Naive thymus-derived CD4-positive, alpha-beta T cell (primary cell): ENCODE results near the gene PCDHGB5. TPM values are rescaled to one million over a fixed set of nuclear protein-coding genes. Genes with fewer than 3 reads are reported as not detected.
"Not testable (repeated sequence)": the region's sequence is repeated elsewhere in the genome, so short reads cannot be mapped to it uniquely, and the experiment has no call there.

Experiments
- ATAC-seq: fragments of 150-1000 bp; cut with Tn5 transposase; 2 replicates; pipeline ENCODE4 v1.10.0; 2021; ENCODE audit warnings: mild to moderate bottlenecking, moderate library complexity
- CTCF ChIA-PET: fragments of 350-600 bp; sonication (Branson Sonifier 250); formaldehyde crosslinking; loops from one replicate; lab custom pipeline; 2021; ENCODE audit warnings: antibody characterized with exemption; lab: Charles Lee
- POLR2A ChIA-PET: fragments of 350-600 bp; sonication (Branson Sonifier 250); formaldehyde crosslinking; loops from one replicate; lab custom pipeline; 2021; ENCODE audit warnings: antibody characterized with exemption, inconsistent platforms; lab: Charles Lee
- DNase-seq, 9 donors: peaks; one replicate each; pipeline versions ENCODE4 v3.0.0 to v3.0.0-alpha.2; 2020 to 2022; ENCODE audit warnings: mixed read lengths in 1 of 9
- H3K27ac ChIP-seq: one replicate; pipeline ENCODE4 v1.7.0; 2013; ENCODE audit warnings: mild to moderate bottlenecking, low read depth, low read length, moderate library complexity
- H3K27me3 ChIP-seq, 2 donors: one replicate each; pipeline ENCODE4 v1.7.0; 2013; ENCODE audit warnings: low read length in 2 of 2, mild to moderate bottlenecking in 2 of 2, moderate library complexity in 2 of 2; ENCODE audit not compliant: control insufficient read depth in 2 of 2, insufficient read depth in 2 of 2
- H3K36me3 ChIP-seq, 3 experiments: 1 replicate in 2 of 3; 2 replicates in 1 of 3; pipeline ENCODE4 v1.7.0; 2013; ENCODE audit warnings: low read length in 3 of 3, mild to moderate bottlenecking in 3 of 3, moderate library complexity in 1 of 3; ENCODE audit not compliant: insufficient read depth in 3 of 3, control insufficient read depth in 2 of 3
- H3K4me1 ChIP-seq, 2 donors: one replicate each; pipeline ENCODE4 v1.7.0; 2013; ENCODE audit warnings: low read length in 2 of 2, mild to moderate bottlenecking in 2 of 2, moderate library complexity in 1 of 2; ENCODE audit not compliant: control insufficient read depth in 2 of 2, insufficient read depth in 2 of 2
- H3K4me3 ChIP-seq: 2 replicates; pipeline ENCODE4 v1.7.0; 2013; ENCODE audit warnings: mild to moderate bottlenecking, low read length
- H3K9me3 ChIP-seq, 3 experiments: 1 replicate in 2 of 3; 2 replicates in 1 of 3; pipeline ENCODE4 v1.7.0; 2013; ENCODE audit warnings: low read length in 3 of 3; ENCODE audit not compliant: control insufficient read depth in 2 of 3
- H3K27ac Mint-ChIP-seq, 9 donors: one replicate each; pipeline ENCODE4 v1.8.0; 2020 to 2022; ENCODE audit warnings: mixed read lengths in 9 of 9, mild to moderate bottlenecking in 8 of 9, moderate library complexity in 5 of 9, inconsistent platforms in 2 of 9
- H3K27me3 Mint-ChIP-seq, 5 donors: one replicate each; pipeline ENCODE4 v1.8.0; 2021 to 2022; ENCODE audit warnings: mixed read lengths in 5 of 5, mild to moderate bottlenecking in 1 of 5
- H3K36me3 Mint-ChIP-seq, 5 donors: one replicate each; pipeline ENCODE4 v1.8.0; 2020 to 2022; ENCODE audit warnings: mixed read lengths in 5 of 5, mild to moderate bottlenecking in 3 of 5, inconsistent platforms in 1 of 5
- H3K4me1 Mint-ChIP-seq, 7 donors: one replicate each; pipeline ENCODE4 v1.8.0; 2020 to 2022; ENCODE audit warnings: mixed read lengths in 7 of 7, mild to moderate bottlenecking in 3 of 7, inconsistent platforms in 1 of 7
- H3K4me3 Mint-ChIP-seq, 10 donors: one replicate each; pipeline ENCODE4 v1.8.0; 2020 to 2022; ENCODE audit warnings: mild to moderate bottlenecking in 10 of 10, mixed read lengths in 10 of 10, moderate library complexity in 6 of 10, inconsistent platforms in 2 of 10
- H3K9me3 Mint-ChIP-seq, 11 donors: one replicate each; pipeline ENCODE4 v1.8.0; 2020 to 2022; ENCODE audit warnings: mixed read lengths in 11 of 11, mild to moderate bottlenecking in 4 of 11, inconsistent platforms in 1 of 11, moderate library complexity in 1 of 11
- intact Hi-C, 2 donors: fragments of 100-400 bp; cut with micrococcal nuclease; formaldehyde crosslinking; loops; one replicate each; pipeline ENCODE4 v1.15.1; 2023
- polyA plus RNA-seq, 2 donors: library from polyadenylated mRNA; unstranded; fragments of 300-500 nt; fragmentation: Illumina TruSeq; gene quantifications; one replicate each; pipeline ENCODE4 v1.2.3, GENCODE V29; 2021
- total RNA-seq, 6 experiments: library from RNA in 5 of 6; stranded (reverse) in 5 of 6; gene quantifications; 1 replicate in 5 of 6; 2 replicates in 1 of 6; pipeline ENCODE4 v1.2.3 and lab custom pipeline; 2021 to 2026

PCDHGB5 gene
- total and polyA plus RNA-seq, 7 experiments from 2014 or later = 0.09 to 0.49 (median 0.42) TPM

DNA sequence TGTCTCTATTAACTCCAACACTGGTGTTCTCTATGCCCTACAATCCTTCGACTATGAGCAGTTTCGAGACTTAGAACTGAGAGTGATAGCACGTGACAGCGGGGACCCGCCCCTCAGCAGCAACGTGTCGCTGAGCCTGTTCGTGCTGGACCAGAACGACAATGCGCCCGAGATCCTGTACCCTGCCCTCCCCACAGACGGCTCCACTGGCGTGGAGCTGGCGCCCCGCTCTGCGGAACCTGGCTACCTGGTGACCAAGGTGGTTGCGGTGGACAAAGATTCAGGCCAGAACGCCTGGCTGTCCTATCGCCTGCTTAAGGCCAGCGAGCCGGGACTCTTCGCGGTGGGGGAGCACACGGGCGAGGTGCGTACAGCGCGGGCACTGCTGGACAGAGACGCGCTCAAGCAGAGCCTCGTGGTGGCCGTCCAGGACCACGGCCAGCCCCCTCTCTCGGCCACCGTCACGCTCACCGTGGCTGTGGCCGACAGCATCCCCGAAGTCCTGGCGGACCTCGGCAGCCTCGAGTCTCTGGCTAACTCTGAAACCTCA, 25.1 kb downstream of the PCDHGB5 start:
- no peak overlapping the region for H3K27ac ChIP-seq
- ChIA-PET CTCF (no interaction called here), POLR2A (interaction anchor here (0.5 kb wide), 1 partner anchor 55 kb away, joined by 4 read pairs; no protein-coding TSS in a partner anchor)
- H3K9me3 ChIP-seq = peaks cover 0 to 58% (median 18%) of the 10 kb centered on the region in 3 experiments
- peaks cover 0 to 4% (median 0%) of the 10 kb centered on the region in 3 experiments for H3K36me3 ChIP-seq
- DNase-seq (no peak), ATAC-seq (no peak)
- H3K36me3 Mint-ChIP-seq = peaks cover 3 to 52% (median 9%) of the 10 kb centered on the region in 5 donors
- H3K4me1 ChIP-seq = no peaks in the 10 kb centered on the region
- H3K27me3 Mint-ChIP-seq = peaks cover 57 to 85% (median 76%) of the 10 kb centered on the region in 5 donors
- intact Hi-C loops = loop anchor here in 1 of 2 donors (5.0 kb wide), 1 partner anchor 54 kb away; the partner anchor contains the start of gene PCDHGC3
- peak overlapping the region in 2 of 10 donors; percentile 19 to 35 for H3K4me3 Mint-ChIP-seq
- H3K27me3 ChIP-seq = peaks cover 0 to 28% of the 10 kb centered on the region in 2 donors
- no peak overlapping the region for H3K4me3 ChIP-seq
- peaks cover 0 to 16% (median 7%) of the 10 kb centered on the region in 7 donors for H3K4me1 Mint-ChIP-seq
- H3K27ac Mint-ChIP-seq = peak overlapping the region in 1 of 9 donors; percentile 51
- peaks cover 10 to 94% (median 60%) of the 10 kb centered on the region in 11 donors for H3K9me3 Mint-ChIP-seq

DNA sequence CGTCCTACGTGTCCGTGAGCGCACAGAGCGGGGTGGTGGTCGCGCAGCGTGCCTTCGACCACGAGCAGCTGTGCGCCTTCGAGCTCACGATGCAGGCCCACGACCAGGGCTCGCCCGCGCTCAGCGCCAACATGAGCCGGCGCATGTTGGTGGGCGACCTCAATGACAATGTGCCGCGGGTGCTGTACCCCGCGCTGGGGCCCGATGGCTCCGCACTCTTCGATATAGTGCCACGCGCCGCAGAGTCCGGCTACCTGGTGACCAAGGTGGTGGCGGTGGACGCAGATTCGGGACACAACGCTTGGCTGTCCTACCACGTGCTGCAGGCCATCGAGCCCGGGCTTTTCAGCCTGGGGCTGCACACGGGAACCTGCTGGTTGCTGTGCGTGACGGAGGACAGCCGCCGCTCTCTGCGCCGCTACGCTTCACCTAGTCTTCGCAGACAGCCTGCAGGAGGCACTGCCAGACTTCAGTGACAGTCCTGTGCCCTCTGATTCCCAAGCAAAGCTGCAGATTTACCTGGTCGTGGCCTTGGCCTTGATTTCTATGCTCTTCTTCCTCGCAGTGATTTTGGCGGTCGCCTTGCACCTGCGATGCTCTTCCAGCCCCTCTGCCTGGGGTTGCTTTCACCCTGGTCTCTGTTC, 30.2 kb downstream of the PCDHGB5 start:
- H3K36me3 Mint-ChIP-seq = peaks cover 6 to 41% (median 17%) of the 10 kb centered on the region in 5 donors
- CTCF ChIA-PET = no interaction called here
- peaks cover 4 to 89% (median 53%) of the 10 kb centered on the region in 11 donors for H3K9me3 Mint-ChIP-seq
- H3K9me3 ChIP-seq = peaks cover 0 to 42% (median 5%) of the 10 kb centered on the region in 3 experiments
- POLR2A ChIA-PET = interaction anchor here (0.6 kb wide), 1 partner anchor 10 kb away, joined by 3 read pairs; no protein-coding TSS in a partner anchor
- peak overlapping the region in 1 of 10 donors; percentile 25 for H3K4me3 Mint-ChIP-seq
- no peak overlapping the region for H3K27ac ChIP-seq
- DNase-seq (no peak), ATAC-seq (no peak)
- peaks cover 38 to 73% (median 69%) of the 10 kb centered on the region in 5 donors for H3K27me3 Mint-ChIP-seq
- no peaks in the 10 kb centered on the region for H3K4me1 ChIP-seq
- intact Hi-C loops = no loop called here
- H3K36me3 ChIP-seq = no peaks in the 10 kb centered on the region
- no peak overlapping the region for H3K27ac Mint-ChIP-seq
- H3K4me3 ChIP-seq = no peak overlapping the region
- H3K4me1 Mint-ChIP-seq = peaks cover 6 to 10% (median 9%) of the 10 kb centered on the region in 7 donors
- peaks cover 7 to 13% of the 10 kb centered on the region in 2 donors for H3K27me3 ChIP-seq

DNA sequence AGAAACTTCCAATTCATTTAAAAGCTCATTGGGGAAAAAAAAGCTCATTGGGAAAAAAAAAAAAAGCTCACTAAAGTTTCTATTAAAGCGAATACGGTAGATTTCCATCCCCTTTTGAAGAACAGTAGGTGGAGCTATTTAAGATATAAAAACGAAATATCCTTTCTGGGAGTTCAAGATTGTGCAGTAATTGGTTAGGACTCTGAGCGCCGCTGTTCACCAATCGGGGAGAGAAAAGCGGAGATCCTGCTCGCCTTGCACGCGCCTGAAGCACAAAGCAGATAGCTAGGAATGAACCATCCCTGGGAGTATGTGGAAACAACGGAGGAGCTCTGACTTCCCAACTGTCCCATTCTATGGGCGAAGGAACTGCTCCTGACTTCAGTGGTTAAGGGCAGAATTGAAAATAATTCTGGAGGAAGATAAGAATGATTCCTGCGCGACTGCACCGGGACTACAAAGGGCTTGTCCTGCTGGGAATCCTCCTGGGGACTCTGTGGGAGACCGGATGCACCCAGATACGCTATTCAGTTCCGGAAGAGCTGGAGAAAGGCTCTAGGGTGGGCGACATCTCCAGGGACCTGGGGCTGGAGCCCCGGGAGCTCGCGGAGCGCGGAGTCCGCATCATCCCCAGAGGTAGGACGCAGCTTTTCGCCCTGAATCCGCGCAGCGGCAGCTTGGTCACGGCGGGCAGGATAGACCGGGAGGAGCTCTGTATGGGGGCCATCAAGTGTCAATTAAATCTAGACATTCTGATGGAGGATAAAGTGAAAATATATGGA, 32.8 kb downstream of the PCDHGB5 start, which contains the start of gene PCDHGA12:
TSS of gene PCDHGA12 (plus strand) at position 176 of the 782 bp plus-strand sequence. CDS start at position 429, 253 bp downstream.
- intact Hi-C loops = no loop called here
- H3K27ac Mint-ChIP-seq = peak within 1 kb of the TSS in 7 of 9 donors; percentile 17 to 83 (median 58)
- H3K4me1 ChIP-seq = no peaks in the 10 kb centered on the region
- peak within 1 kb of the TSS; percentile 12 to 86 (median 78) for H3K4me3 Mint-ChIP-seq
- H3K9me3 ChIP-seq = peaks cover 0 to 35% (median 5%) of the 10 kb centered on the region in 3 experiments
- peaks cover 7 to 12% (median 9%) of the 10 kb centered on the region in 7 donors for H3K4me1 Mint-ChIP-seq
- DNase-seq (no peak), ATAC-seq (peak; percentile 64)
- ChIA-PET POLR2A (interaction anchor here (1.2 kb wide), 1 partner anchor 111 kb away, joined by 4 read pairs; no protein-coding TSS in a partner anchor), CTCF (interaction anchor here (0.6 kb wide), 1 partner anchor 18 kb away, joined by 4 read pairs; the partner anchor contains the start of gene PCDHGA10)
- H3K4me3 ChIP-seq = peak within 1 kb of the TSS; percentile 27
- H3K9me3 Mint-ChIP-seq = peaks cover 4 to 86% (median 49%) of the 10 kb centered on the region in 11 donors
- H3K27me3 ChIP-seq = peaks cover 7 to 16% of the 10 kb centered on the region in 2 donors
- H3K27ac ChIP-seq = no peak within 1 kb of the TSS
- no peaks in the 10 kb centered on the region for H3K36me3 ChIP-seq
- H3K36me3 Mint-ChIP-seq = peaks cover 6 to 42% (median 20%) of the 10 kb centered on the region in 5 donors
- H3K27me3 Mint-ChIP-seq = peaks cover 31 to 81% (median 71%) of the 10 kb centered on the region in 5 donors

DNA sequence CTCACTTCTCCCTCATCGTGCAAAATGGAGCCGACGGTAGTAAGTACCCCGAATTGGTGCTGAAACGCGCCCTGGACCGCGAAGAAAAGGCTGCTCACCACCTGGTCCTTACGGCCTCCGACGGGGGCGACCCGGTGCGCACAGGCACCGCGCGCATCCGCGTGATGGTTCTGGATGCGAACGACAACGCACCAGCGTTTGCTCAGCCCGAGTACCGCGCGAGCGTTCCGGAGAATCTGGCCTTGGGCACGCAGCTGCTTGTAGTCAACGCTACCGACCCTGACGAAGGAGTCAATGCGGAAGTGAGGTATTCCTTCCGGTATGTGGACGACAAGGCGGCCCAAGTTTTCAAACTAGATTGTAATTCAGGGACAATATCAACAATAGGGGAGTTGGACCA, 33.5 kb downstream of the PCDHGB5 start:
- POLR2A ChIA-PET = no interaction called here

DNA sequence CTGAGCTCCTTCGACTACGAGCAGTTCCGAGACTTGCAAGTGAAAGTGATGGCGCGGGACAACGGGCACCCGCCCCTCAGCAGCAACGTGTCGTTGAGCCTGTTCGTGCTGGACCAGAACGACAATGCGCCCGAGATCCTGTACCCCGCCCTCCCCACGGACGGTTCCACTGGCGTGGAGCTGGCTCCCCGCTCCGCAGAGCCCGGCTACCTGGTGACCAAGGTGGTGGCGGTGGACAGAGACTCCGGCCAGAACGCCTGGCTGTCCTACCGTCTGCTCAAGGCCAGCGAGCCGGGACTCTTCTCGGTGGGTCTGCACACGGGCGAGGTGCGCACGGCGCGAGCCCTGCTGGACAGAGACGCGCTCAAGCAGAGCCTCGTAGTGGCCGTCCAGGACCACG, 34.6 kb downstream of the PCDHGB5 start:
- POLR2A ChIA-PET, H3K36me3 ChIP-seq, CTCF ChIA-PET, H3K27ac ChIP-seq, ATAC-seq, H3K4me1 ChIP-seq, H3K4me3 ChIP-seq, DNase-seq, intact Hi-C loops: not testable (repeated sequence)
- peaks cover 28 to 73% (median 72%) of the 10 kb centered on the region in 5 donors for H3K27me3 Mint-ChIP-seq
- H3K4me3 Mint-ChIP-seq = peak overlapping the region in 5 of 10 donors; percentile 29 to 82 (median 73)
- H3K9me3 Mint-ChIP-seq = peaks cover 4 to 68% (median 43%) of the 10 kb centered on the region in 11 donors
- peaks cover 7 to 18% of the 10 kb centered on the region in 2 donors for H3K27me3 ChIP-seq
- H3K36me3 Mint-ChIP-seq = peaks cover 6 to 33% (median 20%) of the 10 kb centered on the region in 5 donors
- peaks cover 7 to 12% (median 9%) of the 10 kb centered on the region in 7 donors for H3K4me1 Mint-ChIP-seq
- H3K9me3 ChIP-seq = peaks cover 0 to 35% (median 5%) of the 10 kb centered on the region in 3 experiments
- H3K27ac Mint-ChIP-seq = peak overlapping the region in 2 of 9 donors; percentile 21 to 25

More for the DNA sequence above, 33.5 kb downstream of the PCDHGB5 start:
- no peak for ATAC-seq
- DNase-seq = no peak
- peaks cover 4 to 78% (median 47%) of the 10 kb centered on the region in 11 donors for H3K9me3 Mint-ChIP-seq
- H3K27me3 Mint-ChIP-seq = peaks cover 28 to 76% (median 73%) of the 10 kb centered on the region in 5 donors
- H3K4me1 Mint-ChIP-seq = peaks cover 7 to 12% (median 9%) of the 10 kb centered on the region in 7 donors
- intact Hi-C loops = no loop called here
- peak overlapping the region in 9 of 10 donors; percentile 41 to 86 (median 75) for H3K4me3 Mint-ChIP-seq
- H3K27ac Mint-ChIP-seq = peak overlapping the region in 3 of 9 donors; percentile 13 to 78 (median 75)
- CTCF ChIA-PET = no interaction called here
- H3K36me3 Mint-ChIP-seq = peaks cover 6 to 42% (median 20%) of the 10 kb centered on the region in 5 donors
- Histone ChIP-seq H3K4me3 (no peak overlapping the region), H3K36me3 (no peaks in the 10 kb centered on the region), H3K9me3 (peaks cover 0 to 35% (median 5%) of the 10 kb centered on the region in 3 experiments), H3K4me1 (no peaks in the 10 kb centered on the region), H3K27ac (no peak overlapping the region), H3K27me3 (peaks cover 7 to 16% of the 10 kb centered on the region in 2 donors)
